HG03354 (cell line): Measurements from ENCODE around the gene STK4.

ENCODE experiments used
- ATAC-seq: cut with Tn5 transposase; IDR thresholded peaks from one replicate; pipeline ENCODE4 v1.9.1; 2021; ENCODE audit warnings: mild to moderate bottlenecking; ENCODE audit not compliant: unreplicated experiment, poor library complexity, severe bottlenecking

The STK4 gene

DNA sequence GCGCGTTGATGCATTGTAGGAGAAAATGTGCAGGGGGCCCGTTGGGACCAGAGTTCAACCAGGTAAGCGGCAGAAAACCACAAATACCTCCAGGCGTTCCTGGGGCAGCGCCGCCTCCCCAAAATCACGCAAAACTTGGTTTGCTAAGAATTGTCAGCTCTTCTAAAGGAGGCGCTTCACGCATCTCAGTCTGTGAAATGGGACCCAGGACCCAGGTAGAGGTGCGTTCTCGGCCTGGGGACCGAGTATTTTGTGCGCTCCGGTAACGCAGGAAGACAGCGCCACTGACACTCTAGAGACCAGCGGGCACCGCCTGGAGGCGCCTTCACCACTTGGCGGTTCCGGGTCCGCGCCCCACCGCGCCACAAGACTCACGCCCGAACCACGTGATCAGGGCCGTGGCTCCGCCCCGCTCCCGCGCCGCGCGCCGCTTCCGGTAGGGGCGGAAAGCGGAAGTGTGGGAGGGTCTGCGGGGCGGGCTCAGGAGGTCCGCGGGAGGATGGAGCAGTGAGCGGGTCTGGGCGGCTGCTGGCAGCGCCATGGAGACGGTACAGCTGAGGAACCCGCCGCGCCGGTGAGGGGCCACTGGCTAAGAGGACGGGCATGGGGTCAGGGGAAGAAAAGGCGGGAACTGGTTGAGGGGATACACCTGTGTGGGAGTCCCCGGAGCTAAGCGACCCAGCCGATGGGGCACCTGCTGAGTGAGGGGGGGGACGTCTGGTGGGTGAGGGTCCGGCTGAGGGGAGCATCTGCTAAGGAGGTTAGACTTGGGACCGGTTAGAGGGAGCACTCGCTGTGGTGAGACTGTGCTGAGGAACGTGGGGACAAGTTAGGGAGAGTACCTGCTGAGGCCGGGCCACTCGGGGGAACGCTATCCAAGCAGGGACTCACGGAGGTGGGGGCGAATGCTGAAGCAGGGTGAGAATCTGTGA lies at the start of gene STK4:
Gene STK4, plus strand, starts transcription at position 483 of the 932 bp plus-strand sequence. Its CDS starts 57 bp downstream, at position 540.
- ATAC-seq = peak; percentile 74

DNA sequence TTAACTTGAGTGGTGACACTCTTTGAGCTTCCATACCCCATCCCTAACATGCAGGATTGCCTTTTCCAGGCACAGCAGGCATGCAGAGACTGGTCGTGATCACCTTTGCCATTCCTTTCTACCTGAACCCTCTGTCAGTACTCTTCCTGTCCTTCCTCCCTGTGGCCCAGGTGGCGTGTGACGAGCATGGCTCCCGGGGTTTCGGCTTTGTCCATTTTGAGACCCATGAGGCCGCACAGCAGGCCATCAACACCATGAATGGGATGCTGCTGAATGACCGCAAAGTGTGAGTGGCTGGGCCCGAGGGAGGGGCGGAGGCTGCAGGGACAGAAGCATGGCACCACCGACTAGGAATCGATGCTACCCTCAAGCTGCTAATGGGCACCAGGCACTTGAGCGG lies 49.7 kb upstream of the STK4 start:
- ATAC-seq = no peak

DNA sequence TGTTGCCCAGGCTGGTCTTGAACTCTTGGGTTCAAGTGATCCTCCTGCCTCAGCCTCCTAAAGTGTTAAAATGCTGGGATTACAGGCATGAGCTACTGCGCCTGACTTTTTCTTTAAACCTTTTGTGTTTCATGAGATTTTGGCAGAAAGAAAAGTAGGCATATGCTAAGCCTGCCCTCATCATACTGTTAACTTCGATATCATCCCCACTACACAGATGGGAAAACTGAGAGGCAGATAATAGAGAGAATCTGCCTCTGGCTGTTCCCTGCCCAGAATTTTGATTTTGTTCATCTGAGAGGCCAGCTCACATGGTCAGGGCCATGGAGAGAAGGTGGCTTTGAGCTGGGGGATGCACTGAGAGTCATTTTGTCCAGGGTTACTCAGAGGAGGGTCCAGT lies 48.9 kb upstream of the STK4 start:
- ATAC-seq = no peak

DNA sequence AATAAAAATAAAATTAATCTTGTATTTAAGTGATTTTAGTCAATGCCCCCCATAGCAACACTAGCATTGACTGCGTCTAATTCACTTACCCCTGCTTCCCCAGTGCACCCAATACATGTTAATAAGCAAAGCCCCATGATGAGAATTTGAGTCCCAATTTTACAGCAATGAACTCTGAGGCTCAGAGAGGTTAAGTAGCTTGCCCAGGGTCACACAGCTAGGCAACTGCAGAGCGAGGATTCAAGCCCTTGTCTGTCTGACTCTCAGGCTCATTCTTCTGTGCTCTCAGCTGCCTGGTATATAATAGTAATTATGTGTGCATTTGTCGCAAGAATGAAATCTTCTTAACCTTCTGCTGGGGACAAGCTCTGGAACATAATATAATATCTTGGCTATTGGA lies 48.0 kb upstream of the STK4 start:
- ATAC-seq = no peak

DNA sequence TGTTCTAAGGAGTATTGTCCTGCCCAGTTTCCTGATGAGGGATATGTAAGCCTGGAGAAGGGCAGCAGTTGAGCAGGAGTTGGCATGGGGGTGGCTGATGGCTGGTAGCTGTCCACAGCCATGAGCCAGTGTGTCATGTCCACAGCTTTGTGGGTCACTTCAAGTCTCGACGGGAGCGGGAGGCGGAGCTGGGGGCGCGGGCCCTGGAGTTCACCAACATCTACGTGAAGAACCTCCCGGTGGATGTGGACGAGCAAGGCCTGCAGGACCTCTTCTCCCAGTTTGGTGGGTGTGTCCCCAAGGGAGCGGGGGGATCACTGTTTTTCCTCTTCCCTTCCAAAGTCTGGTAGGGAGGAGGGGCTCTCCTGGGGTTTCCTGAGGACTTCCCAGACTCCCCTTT lies 47.6 kb upstream of the STK4 start:
- no peak for ATAC-seq

DNA sequence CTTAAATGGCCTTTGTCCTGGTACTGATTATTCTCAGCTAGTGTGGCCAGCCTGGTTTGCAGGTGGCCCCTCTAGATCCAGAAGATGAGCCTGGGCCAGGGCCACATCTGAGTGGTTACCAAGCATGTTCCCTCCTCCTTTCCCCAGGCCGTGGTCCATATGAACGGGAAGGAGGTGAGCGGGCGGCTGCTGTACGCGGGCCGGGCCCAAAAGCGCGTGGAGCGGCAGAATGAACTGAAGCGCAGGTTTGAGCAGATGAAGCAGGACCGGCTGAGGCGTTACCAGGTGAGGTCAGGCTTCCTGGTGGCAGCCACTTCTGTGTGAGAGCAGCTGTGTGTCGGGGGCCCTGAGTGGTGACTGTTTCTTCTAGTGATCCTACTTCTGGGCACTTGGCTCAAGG lies 44.9 kb upstream of the STK4 start:
- ATAC-seq = no peak

DNA sequence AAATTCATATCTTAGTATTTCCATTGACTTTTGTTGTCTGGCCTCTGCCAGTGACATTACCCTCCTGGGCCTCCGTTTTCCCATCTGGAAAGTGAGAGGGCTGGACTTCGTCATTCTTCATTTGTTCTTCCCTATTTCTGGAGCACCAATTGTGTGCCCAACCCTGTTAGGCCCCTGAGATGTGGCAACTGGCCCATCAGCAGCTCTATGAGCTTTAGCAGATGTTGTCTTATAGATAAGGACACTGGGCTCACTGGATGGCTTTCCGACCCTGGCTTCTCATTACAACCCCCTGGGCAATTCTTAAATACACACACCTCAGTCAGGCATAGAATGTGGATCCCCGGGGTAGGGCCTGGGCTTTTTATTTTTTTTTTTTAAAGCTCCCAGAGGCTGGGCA lies 41.8 kb upstream of the STK4 start:
- no peak for ATAC-seq

DNA sequence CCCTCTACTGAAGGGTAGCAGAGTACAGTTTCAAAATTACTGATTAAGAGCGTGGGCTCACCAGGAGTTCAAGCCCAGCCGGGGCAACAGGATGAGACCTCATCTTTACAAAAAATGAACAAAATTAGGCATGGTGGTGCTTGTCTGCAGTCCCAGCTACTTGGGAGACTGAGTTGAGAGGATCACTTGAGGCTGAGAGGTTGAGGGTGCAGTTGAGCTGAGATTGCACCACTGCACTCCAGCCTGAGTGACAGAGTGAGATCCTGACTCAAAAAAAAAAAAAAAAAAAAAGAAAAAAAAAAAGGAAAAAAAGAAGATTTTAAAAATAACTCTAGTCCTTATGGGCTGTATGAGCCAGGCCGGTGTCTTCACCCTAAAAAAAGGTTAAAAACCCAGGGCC lies 37.7 kb upstream of the STK4 start:
- ATAC-seq = no peak

DNA sequence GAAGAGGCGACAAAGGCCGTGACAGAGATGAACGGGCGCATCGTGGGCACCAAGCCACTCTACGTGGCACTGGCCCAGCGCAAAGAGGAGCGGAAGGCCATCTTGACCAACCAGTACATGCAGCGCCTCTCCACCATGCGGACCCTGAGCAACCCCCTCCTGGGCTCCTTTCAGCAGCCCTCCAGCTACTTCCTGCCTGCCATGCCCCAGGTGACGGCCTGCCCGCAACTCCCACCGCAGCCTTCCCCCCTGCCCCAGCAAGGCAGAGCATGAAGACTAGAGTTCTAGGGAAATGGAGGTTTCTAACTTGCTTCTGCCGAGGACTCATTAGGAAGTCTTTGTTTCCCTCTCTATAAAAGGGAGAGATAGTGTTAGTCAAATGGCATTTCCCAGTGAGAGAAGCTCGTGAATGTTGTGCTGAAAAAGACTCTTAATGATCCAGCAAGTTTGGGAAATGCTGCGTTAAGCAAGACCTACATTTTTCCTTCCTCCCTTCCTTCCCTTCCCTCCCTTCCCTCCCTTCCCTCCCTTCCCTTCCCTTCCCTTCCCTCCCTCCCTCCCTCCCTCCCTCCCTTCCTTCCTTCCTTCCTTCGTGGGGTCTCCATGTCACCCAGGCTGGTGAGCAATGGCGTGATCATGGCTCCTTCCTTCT lies 35.7 kb upstream of the STK4 start:
- no peak for ATAC-seq

DNA sequence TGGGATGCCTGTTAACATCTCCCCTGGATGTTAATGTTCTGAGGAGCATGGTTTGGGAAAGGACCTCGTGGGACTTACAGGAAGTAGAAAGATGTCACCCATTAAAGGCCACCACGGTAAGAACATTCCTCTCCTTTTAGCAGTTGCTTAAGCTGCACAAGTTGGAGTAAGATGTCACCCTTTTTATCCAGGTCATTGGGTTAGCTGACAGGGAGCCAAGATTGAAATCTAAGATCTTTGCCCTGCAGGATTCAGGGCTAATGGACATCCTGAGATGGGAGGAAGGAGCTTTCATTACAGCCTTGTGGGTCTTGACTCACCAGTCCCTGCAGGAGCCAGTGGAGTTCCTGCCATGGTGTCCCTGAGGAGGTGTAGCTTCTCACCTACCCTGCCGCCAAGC lies 34.4 kb upstream of the STK4 start:
- no peak for ATAC-seq

DNA sequence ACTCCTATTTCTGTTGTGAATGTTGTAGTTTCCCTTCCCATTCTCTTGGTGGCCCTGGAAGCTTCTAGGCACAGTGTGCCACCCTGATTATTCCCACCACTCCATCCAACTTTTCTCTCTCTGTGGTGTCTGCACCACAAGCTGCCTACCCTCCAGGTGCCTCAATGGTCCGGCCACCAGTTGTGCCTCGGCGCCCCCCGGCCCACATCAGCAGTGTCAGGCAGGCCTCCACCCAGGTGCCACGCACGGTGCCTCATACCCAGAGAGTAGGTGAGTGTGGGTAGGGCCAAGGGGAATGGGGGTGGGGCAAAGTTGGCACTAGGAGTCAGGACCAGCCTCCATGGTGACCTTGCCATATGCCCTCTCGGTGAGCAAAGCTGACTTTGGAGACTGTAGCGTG lies 33.4 kb upstream of the STK4 start:
- no peak for ATAC-seq

DNA sequence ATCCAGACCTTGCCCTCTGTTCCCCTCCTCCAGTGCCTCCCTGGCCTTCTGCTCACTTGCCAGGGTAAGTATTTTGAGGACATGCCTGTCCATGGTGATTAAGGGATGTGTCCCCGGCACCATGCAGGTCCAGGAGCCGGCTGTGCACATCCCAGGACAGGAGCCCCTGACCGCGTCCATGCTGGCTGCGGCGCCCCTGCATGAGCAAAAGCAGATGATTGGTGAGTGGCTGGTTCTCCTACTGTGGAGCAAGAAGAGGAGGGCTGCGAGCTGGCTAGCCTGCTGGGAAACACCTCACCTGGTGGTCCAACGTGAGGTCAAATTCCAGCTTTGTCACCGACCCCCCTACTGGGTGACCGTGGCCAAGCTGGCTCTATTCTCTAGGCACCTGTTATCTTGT lies 29.8 kb upstream of the STK4 start:
- ATAC-seq = no peak

DNA sequence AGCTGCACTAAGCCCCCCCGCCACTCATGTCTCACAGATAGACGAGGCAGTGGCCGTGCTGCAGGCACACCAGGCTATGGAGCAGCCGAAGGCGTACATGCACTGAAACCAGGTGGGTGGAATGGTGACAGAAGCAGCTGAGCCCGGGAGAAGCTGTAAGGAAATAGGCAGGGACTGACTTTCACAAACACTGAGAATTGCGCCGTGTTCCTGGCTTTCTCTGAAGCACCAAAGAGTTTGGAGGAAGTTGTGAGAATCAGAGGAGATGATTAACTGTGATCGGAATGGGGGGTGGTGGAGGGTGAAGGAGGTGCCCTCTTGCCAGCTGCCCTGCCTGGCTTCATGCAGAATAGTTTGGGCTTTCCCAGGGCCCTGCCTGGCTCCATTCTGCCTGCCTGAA lies 27.7 kb upstream of the STK4 start:
- no peak for ATAC-seq

DNA sequence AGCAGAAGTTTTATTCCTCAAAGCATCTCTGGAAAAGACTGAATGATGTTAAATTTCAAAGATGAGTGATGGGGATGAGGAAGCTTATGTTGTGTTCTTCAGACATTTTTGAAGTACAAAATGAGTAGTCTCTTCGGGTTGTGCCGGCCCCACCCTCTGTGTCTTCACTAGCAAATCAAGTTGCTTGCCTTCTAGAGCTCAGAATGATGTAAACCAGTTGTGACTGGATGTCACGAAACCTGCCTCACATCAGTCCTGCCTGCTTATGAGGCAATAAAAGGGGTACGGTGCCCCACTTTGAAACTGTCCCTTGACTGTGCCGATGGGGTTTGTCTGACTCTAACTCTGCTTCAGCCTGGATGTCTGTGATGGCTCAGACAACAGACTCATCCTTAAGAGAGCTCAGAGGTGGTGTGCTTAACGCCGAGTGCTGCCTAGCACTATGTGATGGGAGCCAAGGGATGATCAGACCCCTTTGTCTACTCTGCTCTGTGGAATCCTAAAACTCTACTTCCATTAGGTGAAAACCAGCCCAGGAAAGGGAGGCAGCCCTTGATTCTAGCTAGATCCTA lies 25.1 kb upstream of the STK4 start:
- ATAC-seq = no peak

DNA sequence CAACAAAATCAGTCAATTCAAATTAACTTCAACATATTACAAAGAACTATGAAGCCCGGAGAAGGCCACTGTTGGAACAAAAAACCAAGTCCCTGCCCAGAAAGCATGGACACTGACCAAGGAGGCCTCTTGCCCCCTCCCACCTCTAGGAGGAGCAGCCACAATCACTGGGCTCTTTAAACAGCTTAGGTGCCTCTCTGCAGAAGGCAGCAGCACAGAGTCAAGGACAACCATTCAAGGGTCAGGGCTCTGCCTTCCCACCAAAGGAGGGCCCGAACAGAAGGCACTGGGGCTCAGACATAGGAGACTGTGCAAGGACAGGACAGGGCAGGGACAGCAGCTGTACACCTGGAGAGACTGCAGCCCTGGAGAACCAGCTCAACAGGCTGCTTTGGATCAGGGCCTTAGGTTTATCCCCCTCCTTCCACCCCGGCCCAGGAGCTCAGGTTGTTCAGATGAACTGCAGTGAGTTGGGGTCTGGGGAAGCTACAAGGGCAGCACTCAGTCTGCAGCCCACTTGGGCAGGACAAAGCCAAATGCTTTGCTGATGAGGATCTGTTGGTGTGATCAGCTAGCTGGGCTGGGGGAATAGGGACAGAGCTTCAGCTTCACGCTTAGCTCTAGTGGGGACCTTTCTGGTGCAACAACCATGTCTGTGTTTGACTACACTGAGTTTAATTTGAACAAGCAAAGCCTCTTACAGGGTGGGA lies 23.9 kb upstream of the STK4 start:
- ATAC-seq = no peak

DNA sequence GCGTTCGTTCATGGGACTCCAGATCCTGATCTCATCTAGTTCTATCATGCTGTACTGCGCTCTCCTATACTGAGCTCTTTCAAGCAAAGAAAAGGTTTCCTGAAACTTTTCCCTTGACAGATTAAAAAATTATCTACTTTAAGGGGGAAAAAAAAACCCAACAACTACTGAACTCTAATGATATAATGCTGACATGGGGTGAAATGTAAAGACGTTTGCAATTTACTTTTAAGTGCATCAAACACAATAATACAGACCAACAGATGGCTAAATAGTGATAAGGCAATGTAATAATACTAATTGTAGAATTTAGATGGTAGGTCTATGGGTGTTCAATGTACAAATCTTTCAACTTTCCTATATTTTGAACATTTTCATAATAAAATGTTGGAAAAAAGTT lies 22.5 kb upstream of the STK4 start:
- no peak for ATAC-seq

DNA sequence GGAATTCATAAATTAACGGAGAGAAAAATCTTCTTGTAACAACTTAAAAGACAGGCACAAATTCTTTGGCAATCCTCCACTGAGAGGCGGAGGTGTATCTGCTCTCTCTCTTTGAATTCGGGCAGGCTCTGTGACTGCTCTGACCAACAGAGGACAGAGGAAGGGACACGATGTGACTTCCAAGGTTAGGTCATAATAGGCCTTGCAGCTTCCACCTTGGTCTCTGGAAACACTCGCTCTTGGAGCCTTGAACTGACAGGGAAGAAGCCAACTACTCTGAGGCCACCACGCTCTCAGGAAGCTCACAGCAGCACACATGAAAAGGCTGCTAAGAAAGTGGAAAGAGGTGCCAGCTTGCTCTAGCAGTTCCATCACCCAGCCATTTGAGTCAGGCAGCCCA lies 21.1 kb upstream of the STK4 start:
- ATAC-seq = no peak

DNA sequence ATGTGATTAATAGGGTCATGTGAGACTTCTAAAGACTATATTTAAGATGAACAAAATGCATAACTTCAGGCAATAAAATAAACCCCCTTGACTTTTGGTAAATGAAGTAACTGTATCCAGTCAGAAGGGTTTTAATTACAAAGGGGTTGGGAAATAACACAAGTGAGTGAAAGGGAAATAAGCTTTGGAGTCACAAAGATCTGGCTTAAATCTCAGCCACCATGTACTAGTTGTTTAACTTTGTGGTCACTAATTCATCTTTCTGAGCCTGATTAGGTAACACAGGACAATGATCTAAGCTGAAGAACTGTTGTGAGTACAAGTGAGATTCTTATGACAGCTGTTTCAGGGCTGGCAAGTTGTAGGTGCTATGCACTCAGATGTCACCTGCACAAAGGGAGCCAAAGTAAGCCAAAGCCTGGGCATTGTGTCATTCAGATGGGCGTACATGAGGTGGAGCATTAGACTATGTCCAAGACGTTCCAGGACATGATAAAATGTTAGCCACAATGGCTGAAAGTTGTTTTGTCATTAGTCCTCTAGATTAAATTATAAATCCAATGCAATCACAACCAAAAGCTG lies 19.9 kb upstream of the STK4 start:
- no peak for ATAC-seq

DNA sequence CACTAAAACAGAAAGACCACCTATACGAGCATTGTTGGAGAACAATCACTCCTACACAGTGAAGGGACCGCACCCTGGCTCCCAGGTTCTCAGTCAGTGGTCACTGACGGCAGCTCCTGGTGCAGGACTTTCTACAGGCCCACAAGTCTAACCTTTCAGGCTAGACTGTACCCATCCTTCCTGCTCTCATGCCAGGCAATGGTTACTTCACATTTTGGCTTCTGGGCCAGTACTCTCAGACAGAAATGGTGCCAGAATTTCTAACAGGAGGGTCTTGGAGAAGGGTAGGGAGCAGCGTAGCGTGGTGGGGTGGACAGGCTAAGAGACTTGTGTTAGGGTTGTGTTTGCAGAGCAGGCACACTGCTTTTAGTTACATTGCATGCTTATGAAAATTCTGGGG lies 18.2 kb upstream of the STK4 start:
- ATAC-seq = no peak

DNA sequence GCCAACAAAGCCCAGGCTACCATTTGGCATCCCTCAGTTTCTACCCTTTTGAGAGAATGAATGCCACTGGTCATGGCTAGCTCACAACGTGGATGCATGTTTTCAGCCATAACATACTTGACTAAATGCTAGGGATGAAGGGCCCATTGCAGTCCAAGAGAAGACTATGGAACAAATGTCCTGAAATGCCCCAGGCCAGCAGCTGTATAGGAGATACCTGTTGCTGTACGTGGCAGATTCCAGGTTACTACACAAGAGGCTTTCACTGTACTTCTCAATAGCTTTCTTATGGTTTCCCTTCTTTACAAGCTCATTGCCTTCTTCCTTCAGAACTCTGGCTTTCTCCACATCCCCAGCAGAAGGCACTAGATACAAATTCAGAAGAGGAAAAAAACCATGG lies 17.8 kb upstream of the STK4 start:
- ATAC-seq = no peak
